ENCODE results near the gene THBD. TPM values are rescaled to one million over a fixed set of nuclear protein-coding genes. Genes with fewer than 3 reads are reported as not detected.
A peak's percentile ranks its signal among the peaks of the same experiment; 100 is the strongest.

The THBD gene
- total RNA-seq, 1 experiment from 2014 or later = 0.28 TPM

DNA sequence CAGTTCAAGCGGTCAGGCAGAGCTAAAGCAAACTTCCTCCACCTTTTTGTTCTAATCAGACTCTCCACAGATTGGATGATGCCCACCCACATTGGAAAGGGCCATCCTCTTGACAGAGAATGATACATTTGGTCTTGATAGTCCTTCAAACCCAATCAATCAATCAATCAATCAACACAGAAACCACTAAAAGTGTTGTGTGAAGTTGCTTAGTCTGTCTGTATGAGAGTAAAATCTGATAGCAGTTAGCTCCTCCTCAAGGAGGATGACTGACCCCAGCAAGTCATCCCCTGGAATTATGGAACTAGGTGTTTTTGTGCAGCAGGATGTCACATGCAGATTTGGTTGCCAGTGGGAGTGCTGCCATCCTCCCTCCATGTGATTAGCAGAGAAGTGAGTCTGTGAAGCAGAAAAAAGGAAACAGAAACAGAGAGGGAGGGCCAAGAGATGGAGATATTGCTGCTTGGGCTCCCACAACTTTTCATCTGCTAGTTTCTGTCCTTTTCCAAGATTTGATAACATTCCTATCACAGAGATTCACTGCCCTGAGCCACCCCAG is 46.3 kb downstream of the THBD start:
- Mint-ChIP-seq H3K4me3 (no peak overlapping the region), H3K9me3 (no peaks in the 10 kb centered on the region), H3K4me1 (peaks cover 6 to 7% of the 10 kb centered on the region in 2 experiments), H3K27me3 (ENCODE audit: low read depth) (peaks cover 4% of the 10 kb centered on the region), H3K27ac (peak overlapping the region in 1 of 3 experiments; percentile 30; a peak in 1 of 7 replicates), H3K36me3 (ENCODE audit: insufficient read depth in 1 of 3, low read depth in 3 of 3) (no peaks in the 10 kb centered on the region)
- Histone ChIP-seq H3K4ac (ENCODE audit: low read depth, low read length) (no peak overlapping the region), H3K9ac (ENCODE audit: extremely low read depth, insufficient read length, low read length) (no peak overlapping the region), H4K91ac (ENCODE audit: insufficient read length, low read depth, low read length) (no peak overlapping the region), H3K4me2 (ENCODE audit: insufficient read depth, insufficient read length, low read length) (no peak overlapping the region), H3T11ph (ENCODE audit: low read length) (no peak overlapping the region), H4K20me1 (ENCODE audit: control insufficient read depth, insufficient read depth, insufficient read length) (no peaks in the 10 kb centered on the region), H3K23me2 (ENCODE audit: insufficient read length, low read depth, low read length, poor library complexity, severe bottlenecking) (no peaks in the 10 kb centered on the region), H3K23ac (ENCODE audit: insufficient read length, low read depth, low read length) (no peak overlapping the region), H2AFZ (ENCODE audit: low read length) (no peak overlapping the region), H3K14ac (ENCODE audit: insufficient read depth, low read length) (no peak overlapping the region), H4K8ac (replicated peaks; ENCODE audit: insufficient read length, low read depth, low read length) (no peak overlapping the region), H3K79me2 (ENCODE audit: insufficient read depth, low read length) (no peaks in the 10 kb centered on the region), H2BK120ac (ENCODE audit: low read depth, low read length, poor library complexity, severe bottlenecking) (no peak overlapping the region), H3K56ac (ENCODE audit: insufficient read length, low read depth, low read length) (no peak overlapping the region), H3K18ac (ENCODE audit: insufficient read length, low read depth, low read length) (no peak overlapping the region), H2AK5ac (ENCODE audit: insufficient read length, low read length) (no peak overlapping the region), H3K4me1 (ENCODE audit: insufficient read depth, low read length) (peaks cover 5% of the 10 kb centered on the region; the same call in 1 of the 2 replicates), H3K27ac (ENCODE audit: insufficient read length, low read depth, low read length) (no peak overlapping the region), H2BK20ac (ENCODE audit: low read depth, low read length, poor library complexity, severe bottlenecking) (no peak overlapping the region), H3K79me1 (ENCODE audit: insufficient read depth, low read depth, low read length, poor library complexity, severe bottlenecking) (no peaks in the 10 kb centered on the region), H3K9me3 (ENCODE audit: control insufficient read depth, low read depth, low read length) (no peaks in the 10 kb centered on the region), H2BK12ac (ENCODE audit: insufficient read length, low read depth, low read length) (no peak overlapping the region), H4K5ac (ENCODE audit: insufficient read length, low read depth, low read length) (no peak overlapping the region), H2BK15ac (ENCODE audit: low read depth, low read length) (no peak overlapping the region), H2BK5ac (ENCODE audit: insufficient read length, low read length) (no peak overlapping the region), H3K27me3 (ENCODE audit: insufficient read depth, low read length) (no peaks in the 10 kb centered on the region)
- no peak for DNase-seq
- no CpG with 5 or more reads among the region's 1 CpG for WGBS (ENCODE audit: extremely low coverage, insufficient read length, low lambda C conversion rate)
- TF ChIP-seq CTCF (conservative IDR thresholded peaks at IDR 0.05) = no peak
